MM.1S (cell line): ENCODE results near the gene CPXM2.

ENCODE experiments used
- CTCF ChIP-seq: fragments of 300-600 bp; sonication (generic); IDR thresholded peaks from 2 replicates; pipeline ENCODE4 v1.5.1; 2016; ENCODE audit warnings: antibody characterized with exemption, low read length, mixed read lengths
- EZH2 ChIP-seq: fragments of 300-600 bp; sonication (generic); optimal IDR thresholded peaks from 2 replicates; pipeline ENCODE3; 2017; ENCODE audit warnings: low read depth, mild to moderate bottlenecking, antibody characterized with exemption, low read length, mixed read lengths
- EZH2phosphoT487 ChIP-seq: fragments of 300-600 bp; sonication (generic); IDR thresholded peaks from 2 replicates; pipeline ENCODE4 v1.6.1; 2018; ENCODE audit warnings: antibody characterized with exemption, low read length

DNA sequence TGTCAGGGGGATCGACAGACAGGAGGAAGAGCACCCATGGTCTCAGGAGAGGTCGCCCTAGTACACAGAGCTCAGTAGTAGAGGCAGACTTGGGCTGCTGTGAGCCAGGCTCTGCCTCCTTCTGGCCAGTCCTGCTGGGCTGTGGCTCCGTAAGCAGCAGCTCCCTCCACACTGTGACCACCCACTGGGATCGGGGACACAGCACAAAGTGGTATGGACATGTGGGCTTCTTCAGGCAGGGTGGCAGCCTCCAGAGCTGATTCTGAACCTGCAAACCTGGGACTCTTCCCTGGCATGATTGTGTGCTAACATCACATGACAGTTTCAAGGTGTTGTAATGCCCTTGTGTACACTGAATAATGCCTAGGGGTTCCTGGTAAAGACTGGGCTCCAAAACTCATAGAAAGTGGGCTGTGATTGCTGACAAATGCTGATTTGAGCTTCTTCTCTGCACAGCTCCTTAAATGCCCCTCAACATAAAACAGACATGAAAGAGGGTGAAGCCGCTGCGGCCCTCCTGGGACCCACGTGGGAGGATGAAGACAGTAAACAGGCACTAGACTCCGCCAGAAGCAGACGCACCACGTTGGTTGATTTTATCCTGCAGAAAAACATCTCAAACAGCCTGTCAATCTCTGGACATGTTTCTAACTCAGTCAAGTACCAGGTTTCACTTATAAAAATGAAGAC is 148.7 kb downstream of the CPXM2 start:
- TF ChIP-seq CTCF (no peak), EZH2 (no peak), EZH2phosphoT487 (no peak)
